GM12878 (cell line): ENCODE data around the gene GON4L. TPM values are rescaled to one million over a fixed set of nuclear protein-coding genes. Genes with fewer than 3 reads are reported as not detected.

Experiments
- ATAC-seq: fragments of 200-7000 bp; cut with Tn5 transposase; 3 replicates; pipeline ENCODE4 v1.9.1; 2020; ENCODE audit warnings: mild to moderate bottlenecking, moderate library complexity
- BruUV-seq: library from RNA; stranded (reverse); fragments of 400-500 nt; replicated peaks from 2 replicates; lab custom pipeline; 2021; lab: Mats Ljungman, UMichigan
- CTCF ChIA-PET: fragments of 300-600 bp; sonication (Branson Sonifier 250); formaldehyde crosslinking; extraction: SDS; loops from one replicate; lab custom pipeline; 2021; ENCODE audit warnings: inconsistent platforms; lab: Yijun Ruan, JAX
- POLR2A ChIA-PET: fragments of 350-600 bp; formaldehyde crosslinking; extraction: SDS; loops from one replicate; lab custom pipeline; 2021; ENCODE audit warnings: inconsistent platforms; lab: Charles Lee
- RAD21 ChIA-PET: fragments of 300-600 bp; sonication (Branson Sonifier 250); formaldehyde crosslinking; loops from one replicate; lab custom pipeline; 2023; ENCODE audit warnings: antibody characterized with exemption; ENCODE audit not compliant: unreplicated experiment; lab: Charles Lee
- SMC1A ChIA-PET: fragments of 300-600 bp; sonication (Branson Sonifier 250); formaldehyde crosslinking; loops from one replicate; lab custom pipeline; 2023; ENCODE audit not compliant: unreplicated experiment, uncharacterized antibody; lab: Charles Lee
- DNase-seq: peaks from one replicate; pipeline ENCODE4 v3.0.0-alpha.2; 2011; ENCODE audit warnings: low read depth, low spot score
- FAIRE-seq: peaks from 3 replicates; lab custom pipeline; 2011; peaks lifted over from hg19 to GRCh38; lab: Jason Lieb, UNC
- H2AFZ ChIP-seq: 2 replicates; pipeline ENCODE4 v1.6.0; 2011; ENCODE audit warnings: low read depth, low read length, control low read depth; ENCODE audit not compliant: control insufficient read depth
- H3K27ac ChIP-seq: 2 replicates; pipeline ENCODE4 v1.5.1; 2011; ENCODE audit warnings: control low read depth; ENCODE audit not compliant: control insufficient read depth, insufficient read depth
- H3K27me3 ChIP-seq, 2 experiments: replicated peaks in 1 of 2; 2 replicates each; pipeline versions ENCODE4 v1.6.0 to v1.6.1; 2011; ENCODE audit warnings: low read length in 1 of 2; ENCODE audit not compliant: control insufficient read depth in 2 of 2, insufficient read depth in 2 of 2
- H3K36me3 ChIP-seq, 2 experiments: 2 replicates each; pipeline ENCODE4 v1.5.1; 2011; ENCODE audit warnings: low read length in 1 of 2; ENCODE audit not compliant: control insufficient read depth in 2 of 2, insufficient read depth in 2 of 2
- H3K4me1 ChIP-seq: 2 replicates; pipeline ENCODE4 v1.6.1; 2011; ENCODE audit warnings: mild to moderate bottlenecking, low read length, moderate library complexity, mixed read lengths; ENCODE audit not compliant: control insufficient read depth, insufficient read depth
- H3K4me2 ChIP-seq: 2 replicates; pipeline ENCODE4 v1.6.0; 2011; ENCODE audit warnings: control low read depth; ENCODE audit not compliant: control insufficient read depth, insufficient read depth
- H3K4me3 ChIP-seq: fragments of 200-600 bp; sonication (generic); 2 replicates; pipeline ENCODE4 v1.5.1; 2016
- H3K79me2 ChIP-seq: 2 replicates; pipeline ENCODE4 v1.6.0; 2011; ENCODE audit warnings: low read length; ENCODE audit not compliant: control insufficient read depth, insufficient read depth
- H3K9ac ChIP-seq: 2 replicates; pipeline ENCODE4 v1.8.0; 2011; ENCODE audit warnings: low read length, control low read depth, mixed read lengths; ENCODE audit not compliant: control insufficient read depth, insufficient read depth
- H3K9me3 ChIP-seq: replicated peaks from 3 replicates; pipeline ENCODE4 v1.5.1; 2011; ENCODE audit warnings: mild to moderate bottlenecking, low read length; ENCODE audit not compliant: control insufficient read depth, insufficient read depth
- H4K20me1 ChIP-seq: 2 replicates; pipeline ENCODE4 v1.6.0; 2011; ENCODE audit not compliant: control insufficient read depth, insufficient read depth
- CREM ChIP-seq: IDR thresholded peaks from 2 replicates; pipeline ENCODE4 v1.6.1; 2014; ENCODE audit warnings: antibody characterized with exemption, low read depth
- EP300 ChIP-seq, 2 experiments: fragments of 150-350 bp in 1 of 2; IDR thresholded peaks; 2 replicates each; pipeline ENCODE4 v1.6.1; 2011 to 2012; ENCODE audit warnings: low read depth in 2 of 2, low read length in 2 of 2, borderline replicate concordance in 1 of 2, improper control_type of control experiment in 1 of 2, inconsistent platforms in 1 of 2; ENCODE audit not compliant: control insufficient read depth in 1 of 2
- GATAD2B ChIP-seq: fragments of 450-650 bp; conservative IDR thresholded peaks from 2 replicates; pipeline ENCODE4 v1.6.1; 2017; ENCODE audit warnings: low read depth, mild to moderate bottlenecking, moderate library complexity
- HCFC1 ChIP-seq: fragments of 150-350 bp; IDR thresholded peaks from 2 replicates; pipeline ENCODE4 v1.6.1; 2014; ENCODE audit warnings: low read length
- LARP7 ChIP-seq: fragments of 450-650 bp; IDR thresholded peaks from 2 replicates; pipeline ENCODE4 v1.6.1; 2017; ENCODE audit warnings: mild to moderate bottlenecking
- MTA3 ChIP-seq: IDR thresholded peaks from 2 replicates; pipeline ENCODE4 v1.6.1; 2012; ENCODE audit warnings: low read length, inconsistent platforms, borderline replicate concordance
- MXI1 ChIP-seq: fragments of 150-350 bp; IDR thresholded peaks from 2 replicates; pipeline ENCODE4 v1.6.1; 2011; ENCODE audit warnings: low read depth, mild to moderate bottlenecking, inconsistent platforms, low read length, improper control_type of control experiment
- NBN ChIP-seq: fragments of 450-650 bp; IDR thresholded peaks from 2 replicates; pipeline ENCODE4 v1.6.1; 2016
- SIN3A ChIP-seq: IDR thresholded peaks from 2 replicates; pipeline ENCODE4 v1.6.1; 2012; ENCODE audit warnings: low read depth, low read length, improper control_type of control experiment
- ZZZ3 ChIP-seq: IDR thresholded peaks from 2 replicates; pipeline ENCODE4 v1.6.1; 2011; ENCODE audit warnings: low read depth; ENCODE audit not compliant: control insufficient read depth, insufficient read length
- WGBS: methylation state at CpG from one replicate; pipeline ENCODE4 v1.1.6; 2016; ENCODE audit warnings: low lambda C conversion rate; ENCODE audit not compliant: insufficient replicate concordance, insufficient coverage; ENCODE audit errors: missing lambda C conversion rate; 5-methylcytosine and 5-hydroxymethylcytosine counted together
- in situ Hi-C: fragments of 300-500 bp; cut with MboI; formaldehyde crosslinking; loops from 9 replicates; pipeline ENCODE4 v1.14.3; 2018; ENCODE audit warnings: mixed read lengths
- intact Hi-C: fragments of 100-400 bp; cut with micrococcal nuclease; formaldehyde crosslinking; loops from one replicate; pipeline ENCODE4 v1.14.2; 2022; ENCODE audit not compliant: unreplicated experiment
- polyA plus RNA-seq, 11 experiments: library from polyadenylated mRNA; depleted of rRNA in 4 of 11; unstranded in 6 of 11; stranded (reverse) in 5 of 11; fragments of >200 nt; fragmentation: Nextera tagmentation in 4 of 11; fragmentation: Illumina TruSeq in 1 of 11; extraction: Ambion mirVana in 4 of 11; extraction: Trizol in 1 of 11; gene quantifications; 1 replicate in 1 of 11; 2 replicates in 10 of 11; pipeline versions ENCODE4 v1.2.1 to v1.2.3, GENCODE V29; 2011 to 2016; ENCODE audit warnings: inconsistent platforms in 2 of 11, missing spikeins in 2 of 11, low read depth in 1 of 11
- total RNA-seq, 4 experiments: library from RNA; depleted of rRNA in 3 of 4; stranded (reverse); fragments of >200 nt in 3 of 4; fragmentation: Illumina TruSeq in 1 of 4; extraction: Trizol in 1 of 4; gene quantifications; 2 replicates each; pipeline versions ENCODE4 v1.2.1 to v1.2.3, GENCODE V29; 2013 to 2021
- TF ChIP-seq, protein P1 (sequence below): IDR thresholded peaks from 2 replicates; pipeline ENCODE4 v1.6.1; 2012; ENCODE audit warnings: low read depth, low read length, improper control_type of control experiment
- TF ChIP-seq, protein P2 (sequence below): IDR thresholded peaks from 2 replicates; pipeline ENCODE4 v1.6.1; 2011; ENCODE audit warnings: borderline replicate concordance, low read depth, mild to moderate bottlenecking, moderate library complexity, low read length; ENCODE audit not compliant: insufficient read depth, poor library complexity, severe bottlenecking
- TF ChIP-seq, protein P3 (sequence below): fragments of 450-650 bp; conservative IDR thresholded peaks from 2 replicates; pipeline ENCODE4 v1.6.1; 2017; ENCODE audit warnings: mild to moderate bottlenecking, moderate library complexity

Gene GON4L
- total and polyA plus RNA-seq, 10 of the 15 experiments (the other 5 are each of a cell fraction or from before 2014, with no cell fraction given) = 17.7 to 40.7 (median 28.0) TPM

- no peak overlapping the region for H3K4me3 ChIP-seq
- ChIA-PET RAD21 (no interaction called here), CTCF (no interaction called here), POLR2A (interaction anchor here (0.6 kb wide), 1 partner anchor 1796 kb away, joined by 4 read pairs; no protein-coding TSS in a partner anchor), SMC1A (no interaction called here)
- no peaks in the 10 kb centered on the region for H3K79me2 ChIP-seq
- ATAC-seq = no peak
- H3K27ac ChIP-seq = no peak overlapping the region
- no peaks in the 10 kb centered on the region for H3K4me1 ChIP-seq
- no peak for FAIRE-seq
- TF ChIP-seq LARP7 = no peak
- TF ChIP-seq, protein P1, sequence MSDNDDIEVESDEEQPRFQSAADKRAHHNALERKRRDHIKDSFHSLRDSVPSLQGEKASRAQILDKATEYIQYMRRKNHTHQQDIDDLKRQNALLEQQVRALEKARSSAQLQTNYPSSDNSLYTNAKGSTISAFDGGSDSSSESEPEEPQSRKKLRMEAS = no peak
- no peak for TF ChIP-seq CREM
- no peak for TF ChIP-seq GATAD2B
- no peak for TF ChIP-seq ZZZ3
- no peak for TF ChIP-seq MTA3
- TF ChIP-seq SIN3A = no peak
- TF ChIP-seq, protein P2, sequence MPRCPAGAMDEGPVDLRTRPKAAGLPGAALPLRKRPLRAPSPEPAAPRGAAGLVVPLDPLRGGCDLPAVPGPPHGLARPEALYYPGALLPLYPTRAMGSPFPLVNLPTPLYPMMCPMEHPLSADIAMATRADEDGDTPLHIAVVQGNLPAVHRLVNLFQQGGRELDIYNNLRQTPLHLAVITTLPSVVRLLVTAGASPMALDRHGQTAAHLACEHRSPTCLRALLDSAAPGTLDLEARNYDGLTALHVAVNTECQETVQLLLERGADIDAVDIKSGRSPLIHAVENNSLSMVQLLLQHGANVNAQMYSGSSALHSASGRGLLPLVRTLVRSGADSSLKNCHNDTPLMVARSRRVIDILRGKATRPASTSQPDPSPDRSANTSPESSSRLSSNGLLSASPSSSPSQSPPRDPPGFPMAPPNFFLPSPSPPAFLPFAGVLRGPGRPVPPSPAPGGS = no peak
- TF ChIP-seq MXI1 = no peak
- no peak for TF ChIP-seq HCFC1
- no peak for TF ChIP-seq NBN
- TF ChIP-seq, protein P3, sequence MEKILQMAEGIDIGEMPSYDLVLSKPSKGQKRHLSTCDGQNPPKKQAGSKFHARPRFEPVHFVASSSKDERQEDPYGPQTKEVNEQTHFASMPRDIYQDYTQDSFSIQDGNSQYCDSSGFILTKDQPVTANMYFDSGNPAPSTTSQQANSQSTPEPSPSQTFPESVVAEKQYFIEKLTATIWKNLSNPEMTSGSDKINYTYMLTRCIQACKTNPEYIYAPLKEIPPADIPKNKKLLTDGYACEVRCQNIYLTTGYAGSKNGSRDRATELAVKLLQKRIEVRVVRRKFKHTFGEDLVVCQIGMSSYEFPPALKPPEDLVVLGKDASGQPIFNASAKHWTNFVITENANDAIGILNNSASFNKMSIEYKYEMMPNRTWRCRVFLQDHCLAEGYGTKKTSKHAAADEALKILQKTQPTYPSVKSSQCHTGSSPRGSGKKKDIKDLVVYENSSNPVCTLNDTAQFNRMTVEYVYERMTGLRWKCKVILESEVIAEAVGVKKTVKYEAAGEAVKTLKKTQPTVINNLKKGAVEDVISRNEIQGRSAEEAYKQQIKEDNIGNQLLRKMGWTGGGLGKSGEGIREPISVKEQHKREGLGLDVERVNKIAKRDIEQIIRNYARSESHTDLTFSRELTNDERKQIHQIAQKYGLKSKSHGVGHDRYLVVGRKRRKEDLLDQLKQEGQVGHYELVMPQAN = no peak
- TF ChIP-seq EP300 (IDR thresholded peaks at IDR 0.05; ENCODE audit: borderline replicate concordance in 1 of 2, control insufficient read depth in 1 of 2, low read depth in 2 of 2, low read length in 2 of 2) = no peak
- no peaks in the 10 kb centered on the region for H4K20me1 ChIP-seq
- no TSS peak for BruUV-seq
- H3K4me2 ChIP-seq = no peak overlapping the region
- H2AFZ ChIP-seq = no peak overlapping the region
- DNase-seq = no peak
- peaks cover 0 to 13% of the 10 kb centered on the region in 2 experiments; a peak in 3 of 4 replicates for H3K36me3 ChIP-seq
- intact Hi-C loops (no loop called here), in situ Hi-C loops (no loop called here)
- H3K9me3 ChIP-seq = no peaks in the 10 kb centered on the region
- WGBS = 97% methylated on average over 3 of the region's 3 CpGs
- no peaks in the 10 kb centered on the region for H3K27me3 ChIP-seq
- H3K9ac ChIP-seq = no peak overlapping the region
Observed at GRCh38 chr1:155813672-155814071, 43.3 kb downstream of the GON4L start.
